RPMI8226 (cell line): ENCODE measurements around the gene DYNLT1.
A peak's percentile ranks its signal among the peaks of the same experiment; 100 is the strongest.
"Not testable (repeated sequence)": the region's sequence is repeated elsewhere in the genome, so short reads cannot be mapped to it uniquely, and the experiment has no call there.

Experiments
- DNase-seq: peaks from one replicate; pipeline ENCODE4 v3.0.0-alpha.2; 2015

Gene DYNLT1

DNA sequence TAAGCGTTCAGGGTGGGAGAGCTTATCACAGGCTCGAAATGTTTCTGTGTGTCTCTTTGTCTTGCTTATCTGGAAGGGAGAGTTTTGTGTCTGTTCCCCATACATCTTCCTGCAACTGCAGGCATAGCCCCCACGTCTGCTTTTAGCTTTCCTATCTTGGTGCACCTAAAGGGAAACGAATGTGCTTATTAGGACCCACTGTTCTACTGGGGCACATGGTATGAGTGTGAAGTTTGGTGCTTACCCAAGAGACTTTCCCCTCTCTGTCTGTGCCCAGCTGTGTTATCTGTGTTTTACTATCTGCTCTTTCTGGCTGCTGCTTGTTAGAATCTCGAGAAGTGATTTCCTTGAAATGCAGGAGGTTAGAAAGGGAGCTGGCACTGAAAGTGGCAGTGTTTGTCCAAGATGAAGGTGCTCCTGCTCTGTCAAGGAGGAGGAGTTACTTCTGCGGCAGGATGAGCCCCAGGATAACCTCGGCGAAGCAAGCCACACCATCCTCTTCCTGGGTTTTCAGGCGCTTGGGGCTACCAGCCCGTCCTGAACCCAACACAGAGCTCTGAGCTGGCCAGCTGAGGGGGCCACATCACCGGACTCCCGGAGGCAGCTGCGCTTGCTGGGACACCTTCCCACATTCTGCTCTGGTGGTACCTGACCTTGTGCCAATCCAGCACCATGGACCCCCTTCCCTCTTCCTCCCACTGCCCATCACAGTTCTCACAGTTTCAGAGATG is 23.4 kb downstream of the DYNLT1 start:
- no peak for DNase-seq

DNA sequence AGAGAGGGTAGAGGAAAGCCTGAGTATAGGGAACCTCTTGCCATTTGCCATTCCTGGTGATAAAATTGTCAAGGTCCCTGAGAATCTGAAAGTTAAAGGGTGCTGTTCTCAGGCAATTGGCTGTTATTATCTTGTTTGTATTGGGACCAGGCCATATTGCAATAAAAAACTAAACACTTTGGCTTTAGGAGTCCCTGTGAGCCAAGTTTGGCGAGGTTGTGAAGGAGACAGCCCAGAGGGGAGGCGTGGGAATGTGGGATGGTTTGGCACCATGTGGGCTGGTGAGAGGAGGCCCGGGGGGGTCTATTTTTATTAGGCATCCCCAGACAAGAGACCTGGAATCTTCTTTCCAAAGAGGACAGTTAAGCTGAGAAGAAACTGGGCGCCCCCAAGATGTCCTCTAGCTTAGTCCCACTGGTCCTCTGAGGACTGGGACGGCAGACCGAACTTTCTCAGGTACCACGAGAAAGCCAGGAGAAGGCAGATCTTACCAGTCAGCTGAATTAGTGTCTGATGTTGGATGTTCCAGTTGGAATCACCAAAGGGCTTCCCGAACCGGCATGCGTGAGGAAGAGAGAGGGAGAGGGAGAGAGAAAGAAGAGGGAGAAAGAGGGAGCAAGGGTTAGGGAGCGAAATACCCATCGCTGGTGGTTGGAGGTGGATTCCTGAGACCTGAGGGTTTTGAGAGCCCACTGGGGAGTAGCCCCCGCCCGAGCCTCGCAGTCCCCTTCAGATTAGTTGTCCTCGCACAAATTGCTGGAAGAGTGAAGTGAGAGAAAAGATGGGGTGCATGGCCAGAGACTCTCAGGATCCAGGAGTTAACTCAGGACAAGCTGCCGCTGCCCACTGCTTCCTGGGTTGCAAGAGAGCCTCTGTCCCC is 24.4 kb downstream of the DYNLT1 start:
- no peak for DNase-seq

DNA sequence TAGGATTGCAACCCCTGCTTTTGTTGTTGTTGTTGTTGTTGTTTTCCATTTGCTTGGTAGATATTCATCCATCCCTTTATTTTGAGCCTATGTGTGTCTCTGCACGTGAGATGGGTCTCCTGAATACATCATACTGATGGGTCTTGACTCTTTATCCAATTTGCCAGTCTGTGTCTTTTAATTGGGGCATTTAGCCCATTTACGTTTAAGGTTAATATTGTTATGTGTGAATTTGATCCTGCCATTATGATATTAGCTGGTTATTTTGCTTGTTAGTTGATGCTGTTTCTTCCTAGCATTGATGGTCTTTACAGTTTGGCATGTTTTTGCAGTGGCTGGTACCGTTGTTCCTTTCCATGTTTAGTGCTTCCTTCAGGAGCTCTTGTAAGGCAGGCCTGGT is 26.3 kb downstream of the DYNLT1 start:
- DNase-seq = not testable (repeated sequence)

DNA sequence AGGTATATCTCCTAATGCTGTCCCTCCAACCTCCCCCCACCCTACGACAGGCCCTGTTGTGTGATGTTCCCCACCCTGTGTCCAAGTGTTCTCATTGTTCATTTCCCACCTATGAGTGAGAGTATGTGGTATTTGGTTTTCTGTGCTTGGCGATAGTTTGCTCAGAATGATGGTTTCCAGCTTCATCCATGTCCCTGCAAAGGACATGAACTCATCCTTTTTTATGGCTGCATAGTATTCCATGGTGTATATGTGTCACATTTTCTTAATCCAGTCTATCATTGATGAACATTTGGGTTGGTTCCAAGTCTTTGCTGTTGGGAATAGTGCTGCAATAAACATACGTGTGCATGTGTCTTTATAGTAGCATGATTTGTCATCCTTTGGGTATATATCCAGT is 29.9 kb downstream of the DYNLT1 start:
- not testable (repeated sequence) for DNase-seq

DNA sequence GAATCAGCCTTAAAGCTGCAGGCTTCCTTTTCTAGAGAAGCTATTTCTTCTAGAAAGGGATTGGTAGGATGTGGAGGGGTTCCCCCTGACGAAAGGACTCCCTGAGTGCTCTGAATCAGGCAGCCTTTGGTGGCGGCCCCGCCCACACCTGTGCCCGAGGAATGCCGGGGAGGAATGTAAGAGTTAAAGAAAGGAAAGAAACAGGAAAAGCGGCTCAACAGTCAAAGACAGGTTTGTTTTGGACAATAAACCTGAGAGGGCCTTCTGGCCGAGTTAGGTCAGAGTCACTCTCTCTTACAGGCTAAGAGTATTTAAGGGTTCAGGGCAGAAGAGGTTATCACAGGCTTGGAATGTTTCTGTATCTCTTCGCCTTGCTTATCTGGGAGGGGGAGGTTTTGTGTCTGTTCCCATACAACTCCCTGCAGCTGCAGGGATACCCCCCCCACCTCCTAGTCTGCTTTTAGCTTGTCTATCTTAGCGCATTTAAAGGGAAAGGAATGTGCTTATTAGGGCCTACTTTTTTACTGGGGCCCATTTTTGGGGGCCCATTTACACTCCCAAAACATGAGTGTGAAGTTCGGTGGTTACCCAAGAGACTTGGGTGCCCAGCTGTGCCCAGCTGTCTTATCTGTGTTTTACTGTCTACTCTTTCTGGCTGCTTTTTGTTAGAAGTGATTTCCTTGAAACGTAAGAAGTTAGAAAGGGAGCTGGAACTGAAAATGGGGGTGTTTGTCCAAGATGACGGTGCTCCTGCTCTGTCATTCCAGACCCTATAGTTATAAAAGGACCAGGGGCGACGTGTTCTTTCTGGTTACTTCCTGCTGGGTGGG is 32.8 kb downstream of the DYNLT1 start:
- no peak for DNase-seq

DNA sequence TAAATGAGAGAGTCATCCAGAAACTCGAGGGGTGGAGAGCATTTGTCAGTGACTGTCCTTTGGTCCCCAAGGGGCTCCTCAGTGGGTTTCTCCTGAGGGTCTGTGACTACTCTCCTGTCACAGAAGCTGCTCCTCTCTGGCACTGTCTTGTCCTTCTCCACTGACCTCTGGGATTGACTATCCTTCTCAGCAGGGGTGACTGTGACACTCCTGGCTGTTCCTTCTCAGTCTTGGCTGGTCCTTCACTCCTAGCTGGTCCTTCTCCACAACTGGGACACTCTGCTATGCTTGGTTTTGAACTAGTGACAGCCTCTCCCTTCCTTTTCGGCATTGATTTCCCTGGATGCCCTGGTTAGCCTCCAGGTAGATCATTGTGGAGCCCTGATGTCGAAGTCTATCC is 33.5 kb downstream of the DYNLT1 start:
- DNase-seq = no peak

DNA sequence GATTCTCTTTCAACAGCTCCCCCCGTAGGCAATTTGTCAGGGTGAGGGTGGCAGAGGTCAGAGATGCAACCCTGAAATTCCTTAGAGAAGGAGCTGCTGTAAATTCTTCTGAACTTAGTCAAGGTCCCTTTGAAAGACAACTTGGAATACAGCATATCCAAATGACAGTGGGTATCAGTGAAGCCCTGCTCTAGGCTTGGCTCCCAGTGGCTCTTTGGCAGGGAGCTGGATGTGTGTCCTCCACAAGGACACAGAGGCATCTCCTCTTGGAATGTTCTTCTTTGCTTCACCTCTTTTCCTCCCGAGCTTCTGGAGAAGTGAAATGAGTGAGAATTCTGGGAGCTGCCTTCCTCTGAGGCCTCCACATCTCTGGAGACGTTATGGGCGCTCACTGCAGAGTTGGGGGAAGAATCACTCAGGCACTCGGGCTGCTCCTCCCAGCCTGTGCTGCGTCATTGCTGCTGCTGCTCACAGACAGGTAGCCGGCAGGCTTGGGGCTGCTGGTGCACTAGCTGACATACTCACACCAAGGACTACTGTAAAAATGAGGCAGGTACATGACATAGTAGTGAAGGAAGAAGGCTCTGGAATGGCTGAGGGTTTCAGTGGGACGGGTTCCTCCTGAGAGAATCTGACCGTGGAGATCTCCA is 34.1 kb downstream of the DYNLT1 start:
- DNase-seq = no peak

DNA sequence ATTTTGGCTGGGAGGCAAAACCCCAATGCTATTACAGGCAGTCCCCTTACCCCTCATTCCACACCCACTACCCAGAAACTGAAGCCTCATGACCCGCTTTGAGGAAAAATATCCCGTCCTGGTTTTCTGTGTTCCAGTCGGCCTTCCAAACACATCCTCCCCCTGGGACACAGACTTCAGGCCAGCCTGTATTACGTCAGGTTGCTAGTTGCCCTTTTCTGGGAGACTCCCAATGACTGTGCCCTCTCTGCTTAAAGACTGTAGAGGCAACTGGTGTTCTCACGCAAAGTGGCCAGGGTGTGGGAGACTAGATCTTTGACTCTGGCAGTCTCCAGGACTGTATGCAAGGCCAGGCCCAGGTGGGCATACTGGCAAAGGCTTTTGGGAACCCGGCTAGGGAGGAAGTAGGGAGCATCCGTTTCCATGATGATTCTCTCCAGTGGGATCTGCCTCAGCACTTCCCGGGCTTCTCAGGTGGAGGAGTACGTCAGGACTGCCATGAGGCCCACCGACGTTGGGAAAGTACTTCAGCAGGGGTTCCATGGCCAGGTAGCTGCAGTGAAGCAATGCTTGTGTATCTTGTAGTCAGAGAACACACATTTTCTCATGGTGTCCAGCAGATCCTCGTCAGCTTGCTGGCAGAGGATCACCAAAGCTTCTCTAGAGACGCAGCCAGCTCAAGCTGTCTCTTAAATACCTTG is 34.9 kb downstream of the DYNLT1 start:
- no peak for DNase-seq

DNA sequence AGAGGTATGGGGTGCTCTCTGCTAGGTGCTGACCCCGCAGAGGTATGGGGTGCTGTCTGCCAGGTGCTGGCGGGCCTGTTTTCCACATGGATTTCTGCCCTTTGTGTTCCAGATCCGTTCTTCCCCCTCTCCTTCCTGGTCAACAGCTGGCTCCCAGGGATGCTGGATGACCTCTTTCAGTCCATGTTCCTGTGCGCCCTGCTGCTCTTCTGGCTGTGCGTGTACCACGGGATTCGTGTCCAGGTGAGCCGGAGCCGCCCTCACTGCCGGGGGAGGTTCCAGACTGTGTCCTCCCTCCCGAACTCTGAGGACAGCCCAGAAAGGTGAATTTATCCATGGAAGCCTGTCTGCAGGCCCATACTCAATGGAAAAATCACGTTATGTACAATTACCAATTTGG is 36.3 kb downstream of the DYNLT1 start:
- DNase-seq = no peak

DNA sequence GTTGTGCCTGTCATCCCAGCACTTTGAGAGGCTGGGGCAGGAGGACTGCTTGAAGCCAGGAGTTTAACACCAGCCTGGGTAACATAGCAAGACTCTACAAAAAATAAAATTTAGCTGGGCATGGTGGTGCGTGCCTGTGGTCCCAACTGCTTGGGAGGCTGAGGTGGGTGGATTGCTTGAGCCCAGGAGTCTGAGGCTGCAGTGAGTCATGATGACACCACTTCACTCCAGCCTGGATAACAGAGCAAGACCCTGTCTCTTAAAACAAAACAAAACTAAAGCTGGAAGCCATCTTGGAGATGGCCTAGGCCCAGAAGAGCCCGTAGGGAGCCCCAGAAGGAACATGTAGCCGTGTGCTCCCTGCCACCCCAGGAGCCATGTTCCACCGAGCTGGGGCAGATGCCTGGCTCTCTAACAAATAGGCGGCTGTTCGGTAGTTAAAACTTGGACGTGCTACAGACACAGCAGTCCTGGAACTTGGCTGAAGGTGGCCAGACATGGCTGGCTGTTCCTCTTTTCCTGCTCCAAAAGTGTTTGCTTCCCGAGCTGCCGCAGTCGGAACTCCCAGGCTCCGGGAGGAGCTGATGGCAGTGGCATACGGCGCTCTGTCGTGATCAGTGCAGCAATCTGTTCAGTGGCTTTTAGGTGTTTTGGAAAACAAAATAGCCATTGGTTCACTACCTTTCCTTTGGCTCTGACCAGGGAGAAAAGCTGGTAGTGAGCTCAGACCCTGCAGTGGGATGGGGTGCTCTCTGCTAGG is 37.0 kb downstream of the DYNLT1 start:
- DNase-seq = no peak

DNA sequence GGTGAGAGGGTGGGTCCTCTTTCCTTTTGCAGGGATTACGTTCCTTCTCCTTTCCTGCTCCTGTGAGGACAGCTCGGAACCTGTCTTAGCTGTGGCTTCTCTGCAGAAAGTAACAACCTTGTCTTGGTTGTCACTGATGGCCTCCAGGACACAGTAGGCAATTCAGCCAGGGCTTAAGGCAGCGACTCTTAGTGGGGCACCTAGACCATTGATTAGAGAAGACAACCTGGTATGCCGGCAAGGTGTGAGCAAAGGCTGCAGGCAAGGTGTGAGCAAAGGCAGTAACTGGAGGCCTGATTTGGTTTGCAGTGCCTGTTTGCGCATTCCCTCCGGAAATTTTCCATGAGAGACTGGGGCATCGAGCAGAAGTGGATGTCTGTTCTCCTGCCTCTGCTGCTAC is 37.6 kb downstream of the DYNLT1 start:
- DNase-seq = no peak

DNA sequence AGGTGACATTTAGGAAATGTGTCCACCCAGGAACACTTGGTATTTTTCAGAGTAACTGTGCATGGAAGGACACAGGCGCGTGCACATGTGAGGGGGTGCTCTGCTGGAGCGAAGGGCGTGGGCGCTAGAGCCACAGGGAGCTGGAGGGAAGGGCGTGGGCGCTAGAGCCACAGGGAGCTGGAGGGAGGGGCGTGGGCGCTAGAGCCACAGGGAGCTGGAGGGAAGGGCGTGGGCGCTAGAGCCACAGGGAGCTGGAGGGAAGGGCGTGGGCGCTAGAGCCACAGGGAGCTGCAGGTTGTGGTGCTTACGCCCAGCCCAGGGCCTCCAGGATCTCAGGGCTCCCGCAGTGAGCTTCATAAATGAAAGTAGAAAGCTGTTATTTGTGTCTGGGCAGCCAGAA is 38.5 kb downstream of the DYNLT1 start:
- DNase-seq = not testable (repeated sequence)

DNA sequence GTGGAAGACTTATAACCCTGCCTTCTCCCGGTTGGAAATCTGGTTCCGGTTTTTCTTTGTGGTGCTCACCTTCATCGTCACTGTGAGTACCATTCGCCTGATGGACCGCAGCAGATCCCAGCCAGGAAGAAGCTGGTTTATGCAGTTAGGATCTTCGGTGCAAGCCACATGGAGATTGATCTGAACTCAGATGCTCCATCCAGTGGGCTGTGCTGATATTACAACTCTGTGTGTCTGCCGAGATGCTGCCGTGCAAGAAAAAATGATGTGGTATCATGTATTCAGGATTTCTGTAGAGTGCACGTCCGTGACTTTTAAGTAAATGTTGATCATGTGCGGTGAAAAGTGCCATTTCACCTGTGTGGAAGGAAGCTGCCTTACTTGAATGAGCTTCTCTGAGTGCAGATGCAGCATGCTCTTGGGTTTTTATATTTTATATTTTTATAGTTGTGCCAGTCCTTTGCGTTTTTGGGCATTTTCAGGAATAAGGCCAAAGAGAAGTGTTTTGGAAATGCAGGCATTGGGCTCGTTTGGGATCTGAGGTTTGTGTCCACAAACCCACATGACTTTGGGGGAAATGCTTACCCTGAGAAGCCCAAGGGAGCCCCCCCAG is 39.2 kb downstream of the DYNLT1 start:
- DNase-seq = peak; percentile 57

DNA sequence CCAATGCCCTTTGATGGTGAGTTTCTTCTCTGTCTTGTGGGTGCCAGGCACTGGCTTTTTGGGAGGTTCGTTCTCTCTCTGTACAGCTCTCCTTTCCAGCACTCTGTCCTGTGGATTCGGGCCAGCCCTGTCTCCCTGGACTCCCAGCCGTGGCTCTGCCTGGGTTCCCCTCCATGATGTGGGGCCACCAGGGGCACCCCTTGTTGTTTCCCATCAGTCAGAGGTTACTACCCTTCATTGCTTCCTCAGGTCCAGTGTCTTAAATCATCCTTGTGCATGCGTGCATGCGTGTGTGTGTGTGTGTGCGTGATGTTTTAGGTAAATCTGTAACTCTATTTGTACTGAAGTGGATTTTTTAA is 40.5 kb downstream of the DYNLT1 start:
- DNase-seq = no peak

DNA sequence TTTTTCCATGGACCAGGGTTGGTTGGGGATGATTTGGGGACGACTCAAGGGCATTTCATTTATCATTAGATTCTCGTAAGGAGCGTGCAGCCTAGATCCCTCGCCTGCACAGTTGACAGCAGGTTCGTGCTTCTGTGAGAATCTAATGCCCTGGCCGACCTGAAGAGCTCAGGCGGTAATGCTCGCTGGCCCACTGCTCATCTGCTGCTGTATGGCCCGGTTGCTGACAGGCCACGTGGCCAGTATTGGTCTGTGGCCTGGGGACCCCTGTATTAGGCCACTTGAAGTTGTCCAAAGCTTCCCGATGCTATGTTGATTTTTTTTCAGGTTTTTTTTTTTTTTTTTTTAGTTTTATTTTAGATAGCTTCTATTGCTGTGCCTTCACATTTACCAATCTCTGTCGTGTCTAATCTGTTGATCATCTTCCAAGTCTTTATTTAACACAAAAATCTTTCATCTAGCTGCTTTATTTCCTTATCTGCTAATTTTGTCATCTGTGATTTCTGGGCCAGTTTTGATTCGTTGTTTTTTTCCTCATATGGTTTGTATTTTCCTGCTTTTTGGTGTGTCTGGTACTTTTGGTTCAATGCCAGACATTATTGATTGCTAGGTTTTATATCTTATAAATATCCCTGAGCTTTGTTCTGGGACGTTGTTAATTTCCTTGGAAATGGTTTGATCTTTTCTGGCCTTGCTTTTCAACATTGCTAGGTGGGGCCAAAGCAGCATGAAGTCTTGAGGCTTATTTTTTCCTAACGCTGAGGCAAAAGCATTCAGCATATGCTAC is 41.1 kb downstream of the DYNLT1 start:
- DNase-seq = no peak

DNA sequence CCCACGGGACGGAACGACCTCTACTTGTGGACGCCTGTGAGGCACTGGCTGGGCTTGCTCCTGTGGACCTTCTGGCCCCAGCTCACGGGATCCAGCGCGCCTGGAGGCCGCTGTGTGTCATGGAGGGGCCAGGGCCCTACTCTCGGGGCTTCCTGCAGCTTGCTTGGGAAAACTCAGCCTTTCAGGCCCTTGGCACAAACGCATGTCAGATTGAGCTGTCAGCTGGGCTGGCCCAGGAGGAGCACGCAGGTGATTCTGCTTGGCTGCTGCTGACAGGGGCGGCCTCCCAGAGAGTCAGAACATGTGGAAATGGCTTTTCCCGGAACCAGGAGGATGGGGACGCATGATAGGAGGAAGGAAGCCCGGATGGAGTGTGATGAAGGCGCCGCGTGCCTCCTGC is 44.9 kb downstream of the DYNLT1 start:
- DNase-seq = no peak

DNA sequence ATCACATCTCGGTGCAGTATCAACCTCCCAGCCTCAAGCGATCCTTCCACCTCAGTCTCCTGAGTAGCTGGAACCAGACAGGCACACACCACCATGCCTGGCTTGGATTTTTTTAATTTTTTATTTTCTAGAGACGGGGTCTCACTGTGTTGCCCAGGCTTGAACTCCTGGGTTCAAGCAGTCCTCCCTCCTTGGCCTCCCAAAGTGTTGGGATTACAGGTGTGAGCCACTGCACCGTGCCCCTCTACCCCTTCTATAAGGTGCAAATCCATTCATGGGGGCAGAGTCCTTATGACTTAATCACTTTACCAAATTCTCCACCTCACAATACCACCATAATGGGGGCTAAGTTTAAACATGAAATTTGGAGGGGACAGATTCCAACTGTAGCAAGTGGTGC is 47.0 kb downstream of the DYNLT1 start:
- no peak for DNase-seq

DNA sequence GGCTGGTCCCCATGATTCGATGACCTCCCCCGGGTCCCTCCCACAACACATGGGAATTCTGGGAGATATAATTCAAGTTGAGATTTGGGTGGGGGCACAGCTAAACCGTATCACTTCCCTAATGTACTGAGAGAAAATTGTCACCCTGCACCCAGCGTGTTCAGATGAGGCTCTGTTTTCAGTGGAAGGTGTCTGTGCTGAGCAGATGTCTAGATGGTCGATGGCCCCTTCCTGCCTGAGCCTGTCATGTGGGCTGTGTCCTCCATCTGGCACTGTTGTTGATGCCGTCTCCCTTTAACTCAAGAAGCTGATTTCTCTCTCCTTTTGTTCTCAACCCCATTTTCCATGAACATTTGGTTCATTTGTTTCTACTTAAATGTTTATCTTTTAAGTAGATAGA is 47.7 kb downstream of the DYNLT1 start:
- no peak for DNase-seq

DNA sequence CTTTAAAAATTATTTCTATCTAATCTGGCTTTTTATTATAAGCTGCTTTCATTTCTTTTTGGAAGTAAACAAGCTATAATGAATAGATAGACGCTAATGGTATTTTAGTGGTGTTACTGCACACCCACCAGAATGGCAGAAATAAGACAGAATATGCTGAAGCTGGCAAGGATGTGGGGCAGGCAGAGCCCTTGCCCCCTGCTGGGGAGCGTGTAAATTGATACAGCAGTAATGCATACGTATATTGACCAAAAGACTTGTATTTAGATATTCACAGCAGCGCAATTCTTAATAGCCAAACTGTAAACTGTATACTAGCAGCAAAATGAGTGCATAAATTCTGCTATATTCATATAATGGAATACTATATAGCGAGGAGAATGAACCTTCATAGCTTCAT is 49.3 kb downstream of the DYNLT1 start:
- DNase-seq = no peak

DNA sequence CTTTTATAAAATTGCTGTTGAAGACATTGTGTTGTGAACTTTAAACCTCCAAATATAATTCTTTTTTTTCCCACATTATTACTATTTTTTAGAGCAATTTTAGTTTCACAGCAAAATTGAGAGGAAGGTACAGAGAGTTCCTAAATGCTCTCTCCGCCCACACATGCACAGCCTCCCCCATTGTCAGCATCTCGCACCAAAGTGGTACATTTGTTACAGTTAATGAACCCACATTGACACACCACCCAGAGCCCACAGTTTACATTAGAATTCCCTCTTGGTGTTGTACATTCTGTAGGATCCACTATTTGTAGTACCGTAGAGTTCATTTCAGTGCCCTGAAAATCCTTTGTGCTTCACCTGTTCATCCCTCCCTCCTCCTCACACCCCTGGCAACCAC is 50.9 kb downstream of the DYNLT1 start:
- no peak for DNase-seq
